GM12878 (cell line): ENCODE data around the gene SLC24A3.

Experiments used
- GABPA ChIP-seq: IDR thresholded peaks from 2 replicates; pipeline ENCODE4 v1.6.1; 2014; ENCODE audit warnings: antibody characterized with exemption, low read depth, mild to moderate bottlenecking, inconsistent platforms
- MTA2 ChIP-seq: fragments of 450-650 bp; IDR thresholded peaks from 2 replicates; pipeline ENCODE4 v1.6.1; 2016; ENCODE audit warnings: low read depth, mild to moderate bottlenecking, moderate library complexity
- MXI1 ChIP-seq: fragments of 150-350 bp; IDR thresholded peaks from 2 replicates; pipeline ENCODE4 v1.6.1; 2011; ENCODE audit warnings: low read depth, mild to moderate bottlenecking, inconsistent platforms, low read length, improper control_type of control experiment
- SRF ChIP-seq, 2 experiments: IDR thresholded peaks; 2 replicates each; pipeline ENCODE4 v1.6.1; 2011; ENCODE audit warnings: low read depth in 2 of 2, low read length in 2 of 2, mild to moderate bottlenecking in 1 of 2, moderate library complexity in 1 of 2
- TBL1XR1 ChIP-seq: IDR thresholded peaks from 2 replicates; pipeline ENCODE4 v1.6.1; 2012; ENCODE audit warnings: low read depth, low read length, improper control_type of control experiment
- USF2 ChIP-seq: IDR thresholded peaks from 2 replicates; pipeline ENCODE4 v1.6.1; 2011; ENCODE audit warnings: low read depth, low read length, improper control_type of control experiment, borderline replicate concordance
- ZBTB4 ChIP-seq: fragments of 450-650 bp; formaldehyde crosslinking; IDR thresholded peaks from 2 replicates; pipeline ENCODE4 v1.4.0; 2022; ENCODE audit warnings: mild to moderate bottlenecking, moderate library complexity

- TF ChIP-seq GABPA (no peak), MXI1 (no peak), SRF (IDR thresholded peaks at IDR 0.05; ENCODE audit: low read depth in 2 of 2, low read length in 2 of 2) (no peak), USF2 (no peak), ZBTB4 (CRISPR knock-in tag) (no peak), TBL1XR1 (no peak), MTA2 (no peak)
Measured at GRCh38 chr20:19760371-19760721, 547.9 kb downstream of the SLC24A3 start.
